ENCODE results near the gene PSMG3.

PSMG3 gene, protein sequence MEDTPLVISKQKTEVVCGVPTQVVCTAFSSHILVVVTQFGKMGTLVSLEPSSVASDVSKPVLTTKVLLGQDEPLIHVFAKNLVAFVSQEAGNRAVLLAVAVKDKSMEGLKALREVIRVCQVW

DNA sequence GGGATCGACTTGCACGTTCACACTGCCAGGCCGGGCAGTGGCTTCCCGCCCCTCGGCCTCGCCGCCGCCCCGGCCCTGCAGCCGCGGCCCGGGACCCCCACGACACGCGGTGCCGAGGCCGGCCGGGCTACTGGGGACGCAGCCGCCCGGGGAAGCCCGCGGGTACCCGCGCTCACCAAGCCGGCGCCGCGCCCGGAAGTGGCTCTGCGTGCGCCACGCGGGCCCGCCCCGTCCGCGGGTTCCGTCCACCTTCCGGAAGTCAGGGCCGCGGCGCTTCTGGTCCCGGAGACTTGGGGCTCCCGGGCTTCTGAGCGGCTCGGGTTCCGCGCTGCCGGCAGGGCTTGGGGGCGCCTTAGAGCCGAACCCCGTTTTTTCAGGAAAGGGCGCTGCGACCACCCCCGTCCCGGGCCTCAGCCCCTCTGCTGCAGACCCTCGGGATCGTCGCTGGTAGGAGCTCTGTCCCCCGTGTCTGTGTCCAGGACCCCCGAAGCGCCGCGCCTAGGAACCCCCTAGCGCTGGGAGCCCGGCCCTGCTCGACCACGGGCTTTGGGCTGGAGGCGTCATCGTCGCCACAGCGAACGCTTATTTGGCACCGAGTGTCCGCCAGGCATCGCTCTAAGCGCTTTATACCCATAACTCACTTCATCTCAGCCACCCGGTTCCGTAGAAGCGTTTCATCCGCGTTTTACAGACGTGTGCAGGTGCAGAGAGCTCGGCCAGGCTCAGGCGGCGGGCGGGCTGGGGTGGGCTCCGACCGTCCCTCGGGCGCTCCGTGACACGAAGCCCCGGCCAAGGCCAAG is at the start of gene PSMG3:
Gene PSMG3, minus strand, starts transcription at position 200 of the 800 bp plus-strand sequence. CDS start 693 bp downstream, outside the sequence.
- DNase-seq (ENCODE audit: low read depth in 3 of 3), result peak; percentile 82 to 85 (median 83)

DNA sequence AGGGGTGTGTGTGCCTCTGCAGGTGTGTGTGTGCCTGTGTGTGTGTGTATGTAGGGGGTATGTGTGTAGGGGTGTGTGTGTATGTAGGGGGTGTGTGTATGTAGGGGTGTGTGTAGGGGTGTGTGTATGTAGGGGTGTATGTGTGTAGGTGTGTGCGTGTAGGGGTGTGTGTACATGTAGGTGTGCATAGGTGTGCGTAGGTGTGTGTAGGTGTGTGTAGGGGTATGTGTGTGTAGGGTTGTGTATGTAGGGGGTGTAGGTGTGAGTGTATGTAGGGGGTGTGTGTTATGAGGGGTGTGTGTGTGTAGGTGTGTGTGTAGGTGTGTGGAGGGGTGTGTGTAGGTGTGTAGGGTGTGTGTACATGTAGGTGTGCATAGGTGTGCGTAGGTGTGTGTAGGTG is 48.6 kb upstream of the PSMG3 start:
- DNase-seq (ENCODE audit: low read depth in 3 of 3), result no peak

DNA sequence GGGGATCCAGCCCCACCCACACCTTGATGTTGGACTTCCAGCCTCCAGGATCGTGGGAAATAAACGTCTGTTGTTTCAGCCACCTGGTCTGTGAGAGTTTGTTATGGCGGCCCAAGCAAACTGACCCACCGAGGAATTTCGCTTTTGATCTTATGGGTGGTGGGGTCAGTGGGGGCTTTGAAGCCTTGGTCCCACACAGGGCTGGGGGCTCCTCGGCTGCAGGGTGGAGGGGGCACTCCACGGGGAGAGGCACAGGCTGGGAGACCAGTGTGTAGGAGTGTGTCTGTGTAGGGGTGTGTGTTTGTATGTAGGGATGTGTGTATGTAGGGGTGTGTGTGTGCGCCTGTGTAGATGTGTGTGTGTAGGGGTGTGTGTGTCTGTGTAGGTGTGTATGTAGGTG is 48.1 kb upstream of the PSMG3 start:
- DNase-seq (ENCODE audit: low read depth in 3 of 3), result no peak

DNA sequence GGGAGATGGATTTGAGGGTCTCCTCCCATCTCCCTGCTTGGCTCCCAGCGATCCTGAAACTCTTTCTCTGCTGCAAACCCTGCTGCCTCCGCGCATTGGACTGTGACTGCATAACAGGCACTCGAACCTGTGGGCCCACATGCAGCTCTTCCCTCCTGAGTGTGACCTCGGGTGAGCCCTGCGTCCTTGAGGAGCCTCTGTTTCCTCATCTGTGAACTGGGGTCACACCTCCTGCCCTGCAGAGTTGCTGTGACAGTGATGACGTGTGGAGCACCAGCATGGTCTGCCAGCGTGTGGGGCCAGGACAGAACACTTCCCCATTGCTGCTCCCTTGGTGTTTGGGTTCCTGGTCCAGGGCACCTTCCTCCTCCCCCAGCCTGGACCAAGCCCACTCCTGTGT is 46.9 kb upstream of the PSMG3 start:
- no peak for DNase-seq (ENCODE audit: low read depth in 3 of 3)

DNA sequence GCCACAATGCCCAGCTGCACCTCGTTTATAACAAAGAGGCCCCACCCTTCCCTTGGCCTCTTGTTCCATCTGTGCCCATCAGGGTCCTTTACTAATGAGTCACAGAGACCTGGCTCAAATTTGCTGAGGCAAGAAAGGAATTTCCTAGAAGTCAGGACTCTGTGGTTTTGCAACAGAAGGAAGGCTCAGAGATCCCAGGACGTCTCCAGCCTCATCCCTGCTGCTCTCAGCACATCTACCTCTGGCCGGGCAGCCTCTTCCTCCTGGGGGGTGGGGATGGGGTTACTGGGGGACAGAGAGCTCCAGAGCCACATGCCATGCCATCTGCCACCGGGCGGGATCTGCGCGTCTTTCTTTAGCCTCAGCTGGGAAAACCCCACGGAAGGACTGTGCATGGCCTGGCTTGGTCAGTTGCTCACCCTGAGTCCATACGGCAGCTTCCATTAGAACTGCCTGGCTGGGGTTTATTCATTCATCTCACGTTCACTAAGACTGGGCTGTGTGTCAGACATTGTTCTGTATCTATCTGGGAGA is 41.9 kb upstream of the PSMG3 start:
- DNase-seq (ENCODE audit: low read depth in 3 of 3), result no peak

DNA sequence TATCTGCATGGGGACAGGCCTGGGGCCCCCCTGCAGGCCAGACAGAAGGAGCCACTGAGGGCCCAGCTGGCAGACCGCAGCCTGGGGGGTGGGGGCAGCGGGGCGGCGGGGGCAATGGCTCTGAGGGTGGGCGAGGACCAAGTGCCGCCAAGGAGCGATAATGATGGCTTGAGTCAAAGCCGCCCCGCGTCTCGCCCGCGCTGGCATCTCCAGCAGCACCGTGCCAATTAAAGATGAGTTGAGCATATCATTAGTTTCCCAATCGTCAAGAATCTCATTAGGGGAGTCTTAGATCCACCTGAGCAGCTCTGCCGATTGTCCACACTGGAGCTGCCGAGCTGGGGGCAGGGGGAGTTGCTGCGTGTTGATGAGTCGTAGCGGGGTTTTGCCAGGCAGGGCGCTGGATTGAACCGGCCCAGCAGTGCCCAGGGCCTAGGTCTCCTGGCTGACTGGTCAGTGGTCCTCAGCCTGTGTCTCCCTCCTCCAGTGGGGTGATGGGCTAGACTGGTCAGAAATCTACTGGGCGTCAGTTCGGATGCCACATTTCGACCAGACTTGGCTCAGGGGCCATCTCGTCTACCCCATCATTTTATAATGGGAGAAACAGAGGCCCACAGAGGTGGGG is 41.0 kb upstream of the PSMG3 start:
- no peak for DNase-seq (ENCODE audit: low read depth in 3 of 3)

DNA sequence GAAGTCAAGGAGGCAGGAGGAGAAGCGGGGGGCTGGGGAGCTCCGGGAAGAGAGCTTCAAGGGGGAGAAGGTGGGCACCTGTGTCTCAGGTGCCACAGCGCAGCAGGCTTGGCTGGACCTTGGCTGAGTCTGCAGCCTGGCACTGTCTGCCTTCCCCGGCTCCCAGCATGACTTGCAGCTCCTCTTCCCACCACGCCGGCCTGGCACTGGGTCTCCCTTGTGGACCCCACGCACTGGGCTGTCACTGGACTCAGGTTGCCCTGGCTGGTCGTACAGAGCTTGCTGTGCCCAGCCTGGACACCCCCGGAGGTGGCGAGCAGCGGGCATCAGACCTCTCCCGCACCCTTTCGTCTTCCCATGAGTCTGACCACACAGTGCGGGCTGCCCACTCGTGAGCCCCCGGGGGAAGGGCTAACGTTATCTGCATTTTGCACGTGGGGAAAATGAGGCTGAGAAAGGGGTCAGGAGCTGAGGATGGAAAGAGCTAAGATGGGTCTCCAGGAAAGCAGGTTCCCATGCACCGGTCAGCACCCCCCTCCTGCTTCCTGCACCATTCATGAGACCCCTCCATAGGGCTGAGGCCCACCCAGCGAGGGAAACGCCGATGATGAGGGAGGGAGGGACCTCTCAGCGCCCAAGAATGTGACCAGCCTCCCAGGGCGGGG is 40.3 kb upstream of the PSMG3 start:
- DNase-seq (ENCODE audit: low read depth in 3 of 3), result no peak

DNA sequence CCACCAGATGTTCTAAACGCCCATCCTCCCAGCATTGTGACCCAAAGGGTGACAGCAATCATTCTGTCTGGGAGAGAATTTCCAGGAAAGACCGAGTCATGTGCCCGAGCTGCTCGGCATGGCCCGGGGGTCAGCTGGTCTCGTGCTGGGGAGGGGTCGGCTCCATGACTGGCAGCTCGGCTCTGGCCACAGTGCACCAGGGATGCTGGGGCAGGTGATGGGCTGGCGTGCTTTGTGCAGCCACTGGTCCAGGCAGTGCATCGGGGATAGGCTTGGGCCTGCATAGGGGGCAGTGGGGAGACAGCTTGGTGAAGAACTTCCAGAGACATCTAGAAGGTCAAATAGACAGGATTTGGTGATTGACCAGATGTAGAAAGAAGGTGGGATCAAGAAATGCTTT is 39.2 kb upstream of the PSMG3 start:
- no peak for DNase-seq (ENCODE audit: low read depth in 3 of 3)

DNA sequence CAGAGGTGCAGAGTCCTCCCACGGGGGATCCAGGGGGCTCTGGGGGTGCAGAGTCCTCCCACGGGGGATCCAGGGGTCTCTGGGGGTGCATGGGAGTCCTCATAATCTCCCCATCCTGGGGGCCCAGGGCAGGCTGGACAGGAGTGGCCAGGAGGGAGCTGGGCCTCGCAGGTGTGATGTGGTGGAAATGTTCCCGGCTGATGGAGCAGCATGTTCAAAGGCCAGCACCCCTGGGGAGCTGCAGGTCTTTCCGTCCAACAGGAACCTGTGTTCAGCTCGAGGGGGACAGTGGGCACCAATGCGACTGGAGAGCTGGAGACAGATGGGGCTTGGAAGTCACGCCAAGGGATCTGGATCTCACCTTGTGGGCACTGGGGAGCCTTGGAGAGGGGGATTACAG is 38.5 kb upstream of the PSMG3 start:
- DNase-seq (ENCODE audit: low read depth in 3 of 3), result no peak

DNA sequence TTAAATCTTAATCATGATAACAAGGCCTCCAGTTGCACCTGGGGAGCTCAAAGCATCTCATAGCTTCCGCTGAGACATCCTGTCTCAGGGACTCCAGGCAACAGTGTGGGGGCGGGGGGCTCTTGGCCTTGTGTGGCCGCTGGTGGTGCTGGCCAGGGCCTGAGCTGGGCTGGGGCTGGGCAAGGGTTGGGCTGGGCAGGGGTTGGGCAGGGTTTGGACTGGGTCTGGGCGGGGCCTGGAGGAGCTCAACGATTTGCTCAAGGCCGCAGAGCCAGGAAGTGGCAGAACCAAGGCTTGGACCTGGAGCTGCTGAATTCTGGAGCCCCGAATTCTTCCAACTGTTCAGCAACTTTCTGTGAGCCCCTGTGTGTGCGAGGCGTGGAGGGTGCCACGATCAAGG is 37.9 kb upstream of the PSMG3 start:
- no peak for DNase-seq (ENCODE audit: low read depth in 3 of 3)

DNA sequence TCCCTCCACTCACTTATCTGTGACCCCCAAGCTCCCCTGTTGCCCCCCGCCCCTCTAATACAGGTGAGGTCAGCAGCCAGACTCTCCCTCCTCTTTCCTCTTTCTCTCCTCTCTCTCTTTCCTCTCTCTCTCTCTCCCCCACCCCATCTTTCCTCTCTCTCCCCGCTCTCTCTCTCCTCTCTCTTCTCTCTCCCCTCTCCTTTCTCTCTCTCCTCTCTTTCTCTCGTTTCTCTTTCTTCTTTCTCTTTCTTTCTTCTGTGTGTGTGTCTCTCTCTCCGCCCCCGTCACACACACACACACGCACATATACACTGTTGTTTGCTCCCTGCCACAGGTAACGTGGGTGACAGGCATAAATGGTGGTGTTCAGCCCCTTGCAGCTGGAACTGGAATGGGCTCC is 37.2 kb upstream of the PSMG3 start:
- no peak for DNase-seq (ENCODE audit: low read depth in 3 of 3)

DNA sequence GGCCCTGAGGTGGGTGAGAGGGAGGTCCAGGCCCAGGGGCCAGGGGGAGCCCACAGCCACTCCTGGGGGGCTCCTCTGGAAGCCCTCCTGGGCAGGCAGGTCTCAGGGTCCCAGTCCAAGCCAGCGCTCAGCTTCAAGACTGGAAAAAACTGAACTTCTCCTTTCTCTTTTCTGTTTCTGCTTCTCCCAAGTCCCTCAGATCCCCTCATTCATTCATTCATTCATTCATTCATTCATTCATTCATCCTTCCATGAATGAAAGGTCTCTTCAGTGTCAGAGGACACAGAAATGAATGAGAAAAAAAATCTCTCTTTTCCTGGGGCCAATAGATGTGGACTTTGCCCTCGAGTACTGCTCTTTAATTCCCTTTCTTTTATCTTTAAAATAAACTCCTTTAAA is 34.6 kb upstream of the PSMG3 start:
- DNase-seq (ENCODE audit: low read depth in 3 of 3), result no peak

DNA sequence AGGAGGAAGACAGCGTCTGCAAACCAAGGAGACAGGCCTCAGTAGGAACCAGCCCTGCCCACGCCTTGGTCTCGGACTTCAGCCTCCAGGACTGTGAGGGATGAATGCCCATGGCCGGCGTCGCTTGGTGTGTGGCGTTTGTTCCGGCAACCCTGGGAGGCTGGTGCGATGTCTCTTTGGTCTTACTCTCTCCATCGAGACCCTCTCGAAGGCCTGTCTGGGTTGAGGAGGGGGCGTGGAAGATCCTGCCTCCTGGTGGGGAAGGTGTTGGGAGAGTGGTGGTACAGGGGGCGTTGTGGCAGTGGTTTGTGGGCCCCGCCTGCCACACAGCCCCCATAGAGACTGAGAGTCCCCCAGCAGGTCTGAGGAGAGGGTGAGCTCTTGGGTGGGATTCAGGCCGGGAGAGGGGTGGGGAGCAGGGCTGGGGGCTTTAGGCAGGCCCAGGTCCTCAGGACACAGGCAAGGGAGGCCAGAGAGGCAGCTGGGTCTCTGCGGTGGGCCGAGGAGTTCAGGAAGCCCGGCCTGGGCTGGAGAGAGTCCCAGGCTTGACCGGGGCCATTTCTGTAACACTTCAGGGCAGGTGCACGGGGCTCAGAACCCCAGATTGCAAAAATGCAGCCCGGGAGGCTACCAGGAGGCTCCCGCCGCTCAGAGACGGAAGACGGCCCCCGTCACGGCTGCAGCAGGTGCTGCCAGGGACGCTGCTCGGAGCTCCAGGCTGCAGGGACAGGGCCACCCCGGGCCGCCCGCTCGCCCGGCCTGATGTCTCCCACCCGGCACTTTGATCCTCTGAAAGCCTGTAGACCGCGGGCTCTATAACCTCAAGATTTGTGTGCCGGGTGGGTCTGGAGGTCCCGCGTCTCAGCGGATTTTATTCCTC is 33.8 kb upstream of the PSMG3 start:
- no peak for DNase-seq (ENCODE audit: low read depth in 3 of 3)

DNA sequence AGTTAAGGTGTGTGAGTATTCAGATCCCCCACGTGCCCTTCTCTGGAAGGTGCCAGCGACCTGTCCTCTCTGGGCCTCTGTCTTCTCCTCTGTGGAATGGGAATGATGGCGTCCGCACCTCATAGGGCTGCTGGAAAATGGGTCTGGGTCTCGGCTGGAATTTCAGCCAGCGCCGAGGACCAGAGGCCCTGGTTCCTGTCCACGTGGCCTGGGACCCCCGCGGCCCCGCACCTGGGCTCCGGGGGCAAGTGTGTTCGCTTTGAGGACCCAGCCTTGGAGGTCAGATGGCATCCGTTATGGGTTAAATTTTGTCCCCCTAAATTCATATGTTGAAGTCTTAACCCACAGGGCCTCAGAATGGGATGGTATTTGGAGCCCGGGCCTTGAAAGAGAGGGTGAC is 32.6 kb upstream of the PSMG3 start:
- DNase-seq (ENCODE audit: low read depth in 3 of 3), result no peak

DNA sequence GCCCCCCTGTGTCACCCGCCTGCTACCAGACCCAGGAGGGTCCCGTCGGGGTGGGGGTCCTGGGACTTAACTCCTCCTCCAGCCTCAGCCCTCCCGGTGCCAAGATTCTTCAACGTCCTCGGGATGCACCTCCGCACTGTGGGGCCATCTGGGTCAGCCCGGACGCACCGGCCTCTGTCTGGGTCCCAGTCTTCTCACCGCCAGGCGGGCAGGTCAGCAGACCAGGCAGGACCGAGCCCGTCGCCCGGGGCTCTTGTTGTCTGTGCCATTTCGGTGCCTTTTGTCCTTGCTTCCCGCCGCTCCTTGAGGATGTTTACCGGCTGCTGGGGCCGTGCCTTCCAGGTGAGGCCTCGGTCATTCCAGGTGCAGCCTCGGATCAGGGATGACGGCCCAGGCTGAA is 32.1 kb upstream of the PSMG3 start:
- no peak for DNase-seq (ENCODE audit: low read depth in 3 of 3)

DNA sequence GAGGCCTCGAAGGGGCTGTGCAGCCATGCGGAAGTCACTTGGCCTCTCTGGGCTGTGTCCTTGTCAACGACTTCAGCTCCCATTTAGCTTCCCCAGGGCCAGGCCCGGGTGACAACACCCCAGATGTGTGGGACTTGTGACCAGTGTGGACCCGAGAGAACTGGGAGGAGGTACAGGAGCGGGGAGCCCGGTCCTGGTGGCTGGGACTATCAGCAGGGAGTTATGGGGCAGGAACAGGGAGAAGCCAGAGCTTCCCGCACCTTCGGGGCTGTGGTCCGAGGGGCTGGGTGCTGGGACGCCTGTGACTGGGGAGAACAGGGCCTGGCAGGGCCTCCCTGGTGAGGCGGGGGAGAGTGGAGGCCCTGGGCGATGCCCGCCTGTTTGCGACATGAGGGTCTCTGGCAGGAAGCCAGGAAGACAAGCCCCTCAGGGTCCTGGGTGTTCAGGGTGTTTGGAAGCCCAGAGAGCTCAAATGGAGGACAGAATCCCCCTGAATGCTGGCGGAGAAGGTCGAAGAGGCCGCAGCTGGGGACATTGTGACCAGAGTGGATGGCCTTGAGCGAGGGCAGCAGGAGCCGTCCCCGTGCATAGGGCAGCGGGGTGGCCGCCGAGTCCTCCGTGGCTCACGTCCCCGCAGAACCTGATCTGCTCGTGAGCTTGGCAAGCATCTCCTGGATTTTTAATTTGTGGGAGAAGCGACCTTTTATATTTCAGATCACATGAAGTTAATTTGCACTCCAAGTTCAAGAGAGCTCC is 30.0 kb upstream of the PSMG3 start:
- no peak for DNase-seq (ENCODE audit: low read depth in 3 of 3)

DNA sequence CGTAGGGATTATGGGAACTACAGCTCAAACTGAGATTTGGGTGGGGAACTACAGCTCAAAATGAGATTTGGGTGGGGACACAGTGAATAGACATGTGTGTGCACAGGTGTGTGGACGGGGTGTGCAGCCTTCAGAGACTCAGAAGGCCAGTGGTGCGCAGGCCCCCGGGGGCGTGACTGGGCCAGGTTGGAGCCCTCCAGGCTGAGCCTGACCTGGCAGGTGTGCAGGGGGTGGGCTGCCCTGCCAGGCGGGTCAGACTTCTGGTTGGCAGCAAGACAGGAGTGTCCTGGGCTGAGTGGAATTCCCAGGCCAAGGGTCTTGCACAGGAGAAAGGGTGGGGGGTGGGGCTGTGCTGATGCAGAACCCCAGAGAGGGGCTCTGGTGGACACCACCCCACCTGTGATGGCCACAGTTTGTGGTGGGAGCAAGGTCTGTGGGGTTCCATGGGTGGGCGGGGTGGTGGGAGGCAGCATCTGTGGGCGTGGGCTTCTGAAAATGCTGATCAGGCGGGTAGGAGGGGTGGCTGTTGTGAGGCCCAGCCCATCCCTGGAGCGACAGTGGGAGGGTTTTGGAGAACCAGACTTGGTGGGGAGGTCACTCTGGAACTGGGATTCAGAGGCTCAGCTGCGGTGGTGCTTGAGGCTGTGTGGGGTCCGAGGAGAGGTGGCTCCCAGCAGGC is 29.3 kb upstream of the PSMG3 start:
- DNase-seq (ENCODE audit: low read depth in 3 of 3), result no peak

DNA sequence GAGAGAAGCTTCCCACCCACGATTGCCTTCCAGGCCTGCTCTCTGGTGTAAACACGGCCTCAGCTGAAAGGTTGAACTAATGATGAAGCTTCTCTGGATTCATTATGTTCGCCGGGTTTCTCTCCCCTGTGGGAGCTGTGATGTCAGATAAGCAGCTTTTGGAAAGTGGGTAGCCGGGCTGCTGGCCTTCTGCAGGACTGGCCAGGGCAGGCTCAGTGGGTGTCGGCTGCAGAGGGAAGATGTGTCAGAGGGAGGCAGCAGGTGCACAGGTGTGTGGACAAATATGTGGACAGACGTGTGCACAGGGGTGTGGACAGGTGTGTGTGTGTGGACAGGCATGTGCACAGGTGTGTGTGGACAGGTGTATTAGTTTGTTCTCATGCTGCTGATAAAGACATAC is 28.5 kb upstream of the PSMG3 start:
- no peak for DNase-seq (ENCODE audit: low read depth in 3 of 3)

DNA sequence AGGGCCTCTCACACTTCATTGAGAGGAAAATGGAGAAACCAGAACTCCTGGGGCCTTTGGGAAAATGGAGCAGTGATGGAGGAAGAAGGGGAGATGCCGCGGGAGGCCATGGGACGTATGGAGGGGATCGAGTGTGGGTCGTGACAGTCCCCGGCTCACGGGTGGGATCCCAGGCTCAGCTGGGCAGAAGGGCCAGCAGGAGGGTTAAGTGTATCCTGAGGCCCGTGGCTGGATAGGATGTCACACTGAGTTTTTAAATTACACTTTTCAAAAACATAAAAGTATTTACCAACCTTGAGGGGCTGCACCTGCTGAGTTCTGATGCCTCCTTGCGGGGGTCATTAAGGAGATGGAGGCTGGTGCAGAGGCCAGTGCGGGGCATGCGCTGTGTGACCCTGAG is 28.0 kb upstream of the PSMG3 start:
- no peak for DNase-seq (ENCODE audit: low read depth in 3 of 3)

DNA sequence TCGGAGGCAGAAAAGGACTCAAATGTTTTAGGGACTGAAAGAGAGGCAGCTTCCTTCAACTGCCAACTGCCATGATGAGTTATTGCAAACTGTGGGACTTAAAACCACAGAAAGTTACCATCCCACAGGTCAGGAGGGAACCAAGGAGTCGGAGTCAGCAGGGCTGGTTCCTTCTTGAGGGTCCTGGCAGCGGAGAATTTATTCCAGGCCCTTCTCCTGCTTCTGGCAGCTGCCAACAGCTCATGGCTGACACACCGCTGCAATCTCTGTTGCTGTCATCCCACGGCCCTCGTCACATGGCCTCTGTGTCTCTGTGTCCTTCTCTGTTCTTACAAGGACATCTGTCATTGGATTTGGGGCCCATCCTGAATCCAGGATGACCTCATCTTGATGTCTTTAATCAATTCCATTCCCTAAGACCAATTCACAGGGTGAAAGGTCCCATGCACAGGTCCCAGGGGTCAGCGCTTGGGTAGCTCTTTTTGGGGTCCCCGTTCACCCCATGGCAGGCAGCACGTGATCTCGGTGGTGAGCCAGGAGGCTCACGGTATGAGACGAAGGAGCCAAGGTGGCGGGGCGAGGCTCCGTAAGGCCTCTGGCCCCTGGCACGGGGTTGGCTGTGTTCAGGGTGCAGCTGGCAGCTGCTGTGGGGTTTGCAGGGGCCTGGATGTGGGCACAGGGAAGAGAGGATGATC is 27.4 kb upstream of the PSMG3 start:
- no peak for DNase-seq (ENCODE audit: low read depth in 3 of 3)

Data from stimulated activated CD4-positive, alpha-beta T cell treated with anti-CD3 and anti-CD28 coated beads, TNF-alpha, amount 100 ng/mL, for 48 hours (primary cell).